NCI-H2196 treated with DMSO at 0.1 percent for 48 hours (cell line): ENCODE results near the gene IRF9.

ENCODE experiments used
- DNase-seq: peaks from one replicate; lab custom pipeline; 2025; ENCODE audit not compliant: unreplicated experiment; lab: John Stamatoyannopoulos, UW

The IRF9 gene

GRCh38 chr14:24160850-24161804 lies at the start of gene IRF9:
TSS of gene IRF9 (plus strand) at chr14:24161265. CDS start at chr14:24162145, 880 bp downstream.
- peak; percentile 92 for DNase-seq

GRCh38 chr14:24113379-24113800 lies 47.7 kb upstream of the IRF9 start:
- DNase-seq, result no peak

GRCh38 chr14:24113801-24114531 lies 47.1 kb upstream of the IRF9 start:
- peak; percentile 90 for DNase-seq

- DNase-seq, result peak; percentile 99
Measured at GRCh38 chr14:24114532-24115421, 46.3 kb upstream of the IRF9 start, which contains the start of the genes DCAF11 and NRL. TSS of gene DCAF11 (plus strand) at chr14:24114777. CDS start at chr14:24115595, 818 bp downstream. TSS of gene NRL (minus strand) at chr14:24114949. CDS start at chr14:24082848, 32,101 bp downstream.

- DNase-seq, result no peak
Measured at GRCh38 chr14:24115422-24116127, 45.5 kb upstream of the IRF9 start.

GRCh38 chr14:24116128-24116814 lies 44.8 kb upstream of the IRF9 start:
- DNase-seq, result no peak

GRCh38 chr14:24117179-24117578 lies 43.9 kb upstream of the IRF9 start:
- DNase-seq, result no peak

- DNase-seq, result no peak
Measured at GRCh38 chr14:24119691-24120090, 41.4 kb upstream of the IRF9 start.

GRCh38 chr14:24121210-24121609 lies 39.9 kb upstream of the IRF9 start:
- no peak for DNase-seq

GRCh38 chr14:24122416-24122815 lies 38.6 kb upstream of the IRF9 start:
- DNase-seq, result no peak

- no peak for DNase-seq
Measured at GRCh38 chr14:24122898-24123297, 38.2 kb upstream of the IRF9 start.

GRCh38 chr14:24123424-24124417 lies 37.3 kb upstream of the IRF9 start:
- no peak for DNase-seq

GRCh38 chr14:24126939-24127338 lies 34.1 kb upstream of the IRF9 start:
- no peak for DNase-seq

GRCh38 chr14:24127673-24128072 lies 33.4 kb upstream of the IRF9 start:
- DNase-seq, result no peak

GRCh38 chr14:24129410-24129998 lies 31.6 kb upstream of the IRF9 start:
- DNase-seq, result no peak

GRCh38 chr14:24130380-24130716 lies 30.7 kb upstream of the IRF9 start, which contains the start of gene FITM1:
TSS of gene FITM1 (plus strand) at chr14:24130659. CDS start at chr14:24131564, 905 bp downstream.
- no peak for DNase-seq

- no peak for DNase-seq
Measured at GRCh38 chr14:24130717-24131548, 30.1 kb upstream of the IRF9 start.
